GM19240 (cell line): Measurements from ENCODE around the gene TRIM66.
A peak's percentile ranks its signal among the peaks of the same experiment; 100 is the strongest.

ENCODE experiments used
- DNase-seq: peaks from one replicate; pipeline ENCODE4 v3.0.0; 2011; ENCODE audit warnings: low spot score; ENCODE audit not compliant: insufficient read length

TRIM66 gene

GRCh38 chr11:8610532-8611116 lies 71.8 kb downstream of the TRIM66 start:
- DNase-seq = no peak

- no peak for DNase-seq
Observed at GRCh38 chr11:8608652-8609051, 73.8 kb downstream of the TRIM66 start.

- no peak for DNase-seq
Observed at GRCh38 chr11:8605971-8606563, 76.4 kb downstream of the TRIM66 start.

GRCh38 chr11:8604078-8604723 lies 78.3 kb downstream of the TRIM66 start:
- DNase-seq = peak; percentile 39

- DNase-seq = no peak
Observed at GRCh38 chr11:8603696-8604077, 78.8 kb downstream of the TRIM66 start.

GRCh38 chr11:8601376-8602133 lies 80.9 kb downstream of the TRIM66 start:
- DNase-seq = no peak

GRCh38 chr11:8598506-8598905 lies 84.0 kb downstream of the TRIM66 start:
- no peak for DNase-seq

- DNase-seq = no peak
Observed at GRCh38 chr11:8597182-8597581, 85.3 kb downstream of the TRIM66 start.

GRCh38 chr11:8596504-8597046 lies 85.9 kb downstream of the TRIM66 start:
- no peak for DNase-seq

- DNase-seq = peak; percentile 76
Observed at GRCh38 chr11:8593935-8594909, 88.2 kb downstream of the TRIM66 start, which contains the start of gene STK33. Gene STK33 (minus strand): TSS chr11:8594228. CDS start chr11:8474905, 119,323 bp downstream.

- no peak for DNase-seq
Observed at GRCh38 chr11:8593455-8593854, 89.0 kb downstream of the TRIM66 start.

GRCh38 chr11:8587915-8588314 lies 94.5 kb downstream of the TRIM66 start:
- no peak for DNase-seq

- DNase-seq = no peak
Observed at GRCh38 chr11:8586805-8587204, 95.7 kb downstream of the TRIM66 start.

GRCh38 chr11:8586184-8586583 lies 96.3 kb downstream of the TRIM66 start:
- DNase-seq = no peak

- no peak for DNase-seq
Observed at GRCh38 chr11:8584511-8584910, 98.0 kb downstream of the TRIM66 start.

- DNase-seq = no peak
Observed at GRCh38 chr11:8584082-8584481, 98.4 kb downstream of the TRIM66 start.

- DNase-seq = no peak
Observed at GRCh38 chr11:8581300-8581699, 101.2 kb downstream of the TRIM66 start.

GRCh38 chr11:8577791-8578581 lies 104.5 kb downstream of the TRIM66 start:
- no peak for DNase-seq

GRCh38 chr11:8574798-8575197 lies 107.7 kb downstream of the TRIM66 start:
- DNase-seq = no peak

GRCh38 chr11:8573777-8574176 lies 108.7 kb downstream of the TRIM66 start:
- DNase-seq = no peak
